ENCODE measurements around the gene CTSS. TPM values are rescaled to one million over a fixed set of nuclear protein-coding genes. Genes with fewer than 3 reads are reported as not detected.

The CTSS gene
- total RNA-seq, result 100 to 1,000 TPM in 3 of 4 donors, 10 to 100 TPM in 1; 72.2 to 903 (median 174) TPM

DNA sequence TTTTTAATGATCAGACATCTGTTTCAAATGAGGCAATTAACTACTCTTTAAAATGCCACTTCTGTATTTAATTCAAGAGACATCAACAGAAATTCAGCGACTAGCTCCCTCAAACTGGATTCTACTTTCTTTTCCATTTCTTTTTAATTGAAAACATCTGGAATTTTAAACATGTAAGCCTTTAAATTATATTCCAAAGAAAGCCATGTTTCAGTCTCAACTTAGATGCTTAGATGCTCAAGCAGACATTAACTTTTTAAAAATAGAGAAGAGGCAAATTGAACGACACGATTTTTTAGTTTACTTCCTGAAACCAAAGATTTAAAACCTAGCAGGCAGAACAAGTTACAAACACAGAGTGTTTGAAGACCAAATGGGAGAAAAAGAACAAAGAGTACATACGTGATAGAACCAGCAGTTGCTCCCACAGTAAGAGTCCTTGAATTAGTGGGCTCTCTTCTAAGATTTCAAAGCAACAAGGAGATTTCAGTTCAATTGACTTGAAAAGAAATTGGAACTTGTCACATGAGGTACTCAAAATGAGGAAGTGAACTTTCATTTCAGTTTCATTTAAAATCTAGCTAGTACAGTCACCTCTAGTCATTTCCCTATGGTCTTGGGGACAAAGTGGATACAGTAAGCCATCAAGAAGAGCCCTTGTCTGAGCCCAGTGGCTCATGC lies at the start of gene CTSS:
TSS of gene CTSS (minus strand) at position 483 of the 681 bp plus-strand sequence. CDS start 1,015 bp downstream, outside the sequence.
- TF ChIP-seq, protein P1, sequence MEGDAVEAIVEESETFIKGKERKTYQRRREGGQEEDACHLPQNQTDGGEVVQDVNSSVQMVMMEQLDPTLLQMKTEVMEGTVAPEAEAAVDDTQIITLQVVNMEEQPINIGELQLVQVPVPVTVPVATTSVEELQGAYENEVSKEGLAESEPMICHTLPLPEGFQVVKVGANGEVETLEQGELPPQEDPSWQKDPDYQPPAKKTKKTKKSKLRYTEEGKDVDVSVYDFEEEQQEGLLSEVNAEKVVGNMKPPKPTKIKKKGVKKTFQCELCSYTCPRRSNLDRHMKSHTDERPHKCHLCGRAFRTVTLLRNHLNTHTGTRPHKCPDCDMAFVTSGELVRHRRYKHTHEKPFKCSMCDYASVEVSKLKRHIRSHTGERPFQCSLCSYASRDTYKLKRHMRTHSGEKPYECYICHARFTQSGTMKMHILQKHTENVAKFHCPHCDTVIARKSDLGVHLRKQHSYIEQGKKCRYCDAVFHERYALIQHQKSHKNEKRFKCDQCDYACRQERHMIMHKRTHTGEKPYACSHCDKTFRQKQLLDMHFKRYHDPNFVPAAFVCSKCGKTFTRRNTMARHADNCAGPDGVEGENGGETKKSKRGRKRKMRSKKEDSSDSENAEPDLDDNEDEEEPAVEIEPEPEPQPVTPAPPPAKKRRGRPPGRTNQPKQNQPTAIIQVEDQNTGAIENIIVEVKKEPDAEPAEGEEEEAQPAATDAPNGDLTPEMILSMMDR (IDR thresholded peaks at IDR 0.05; ENCODE audit: low read depth), result no peak

DNA sequence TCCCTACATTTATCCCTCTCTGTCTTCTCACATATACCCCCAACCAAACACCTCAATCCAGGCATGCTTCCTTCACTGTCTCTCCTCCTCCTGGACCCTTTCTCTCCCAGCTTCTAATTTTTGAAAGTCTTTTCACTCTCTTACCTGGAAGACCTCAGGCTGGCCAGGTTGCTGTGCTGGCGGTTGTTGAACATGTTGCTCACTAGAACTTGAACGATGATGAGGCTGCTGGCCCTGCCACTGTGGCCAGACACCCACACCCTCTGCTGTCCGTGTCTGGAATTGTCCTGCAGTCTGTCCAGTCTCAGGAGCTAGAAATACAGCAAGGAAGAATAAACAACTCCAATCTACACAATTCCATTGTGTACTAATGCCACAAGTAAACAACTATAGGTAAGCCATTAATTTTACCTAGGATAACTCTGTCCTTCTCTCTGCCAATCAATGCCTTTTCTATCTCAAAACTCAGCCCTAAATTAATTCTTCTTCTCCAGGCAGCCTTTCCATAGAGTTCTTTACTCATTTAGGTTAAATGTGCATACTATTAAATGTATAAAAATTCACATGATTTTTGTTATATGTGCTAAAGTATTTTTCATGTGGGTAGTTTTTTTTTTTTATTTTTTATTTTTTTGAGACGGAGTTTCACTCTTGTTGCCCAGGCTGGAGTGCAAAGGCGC lies 47.6 kb upstream of the CTSS start:
- TF ChIP-seq, protein P1 (IDR thresholded peaks at IDR 0.05; ENCODE audit: low read depth), result no peak

DNA sequence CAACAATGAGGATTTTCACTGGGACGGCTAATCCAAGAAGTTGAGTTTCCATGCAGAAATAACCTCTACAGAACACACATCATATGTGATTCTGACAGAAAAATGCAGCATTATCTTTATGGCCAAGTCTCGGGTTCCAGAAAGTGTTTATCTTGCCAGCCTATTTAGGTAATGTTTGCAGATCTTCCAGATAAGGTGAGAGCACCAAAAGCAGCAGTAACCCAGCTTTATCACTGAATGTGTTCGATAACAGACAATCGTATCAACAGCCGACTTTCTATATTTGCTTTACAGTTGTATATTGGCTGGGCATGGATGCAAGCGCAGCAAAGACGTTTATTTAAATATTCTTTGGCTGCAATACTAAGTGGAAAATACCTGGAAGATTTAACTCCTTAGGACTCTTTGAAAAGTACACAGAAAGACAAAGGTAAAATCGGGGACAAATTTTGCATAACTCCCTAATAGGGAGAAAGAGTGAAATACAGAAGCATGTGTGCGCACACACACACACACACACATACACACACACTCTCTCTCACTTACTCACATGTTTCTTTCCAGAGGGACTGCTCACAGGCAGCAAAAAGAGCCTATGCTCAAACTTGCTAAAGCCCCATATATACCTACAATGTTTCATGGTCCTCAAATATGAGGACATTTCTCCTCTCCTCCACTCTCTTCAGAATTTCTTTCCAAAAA lies 45.5 kb upstream of the CTSS start:
- TF ChIP-seq, protein P1 (IDR thresholded peaks at IDR 0.05; ENCODE audit: low read depth), result no peak

DNA sequence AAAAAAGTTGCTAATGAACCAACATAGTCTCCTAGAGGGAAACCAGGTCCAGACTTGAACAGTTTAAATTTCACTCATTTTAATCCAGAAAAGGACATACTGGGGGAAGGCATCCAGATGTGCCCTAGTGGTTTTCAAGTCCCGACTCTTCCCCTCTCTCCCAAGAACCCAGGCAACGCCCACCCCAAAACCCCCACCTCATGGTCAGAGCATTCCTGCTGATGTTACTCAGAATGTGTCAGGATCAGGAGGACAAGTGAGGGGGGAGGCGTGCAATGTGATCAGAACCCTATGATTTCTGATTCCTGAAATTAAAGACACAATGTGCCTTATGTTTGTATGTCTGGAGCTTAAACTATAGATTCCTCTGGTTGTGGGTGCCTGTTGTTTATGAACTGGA lies 44.1 kb upstream of the CTSS start:
- TF ChIP-seq, protein P1 (IDR thresholded peaks at IDR 0.05; ENCODE audit: low read depth), result no peak

DNA sequence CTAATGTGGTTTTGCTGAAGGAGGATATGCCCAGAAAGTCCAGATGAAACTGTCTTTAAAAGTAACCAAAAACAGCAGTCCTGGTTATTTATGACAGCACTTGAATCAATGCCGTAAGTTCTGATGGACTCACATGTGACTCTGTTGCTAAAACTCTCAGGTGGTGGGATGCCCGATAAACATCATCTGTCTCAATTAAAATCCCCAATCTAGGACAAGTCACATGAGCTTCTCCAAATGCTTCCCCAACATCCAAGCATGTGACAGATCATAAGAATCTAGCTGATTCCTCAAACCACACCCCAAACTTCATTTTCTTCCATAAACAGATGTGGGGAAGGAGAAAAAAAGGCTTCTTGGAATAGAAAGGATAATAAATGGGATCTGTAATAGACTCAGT lies 43.3 kb upstream of the CTSS start:
- TF ChIP-seq, protein P1 (IDR thresholded peaks at IDR 0.05; ENCODE audit: low read depth), result no peak

DNA sequence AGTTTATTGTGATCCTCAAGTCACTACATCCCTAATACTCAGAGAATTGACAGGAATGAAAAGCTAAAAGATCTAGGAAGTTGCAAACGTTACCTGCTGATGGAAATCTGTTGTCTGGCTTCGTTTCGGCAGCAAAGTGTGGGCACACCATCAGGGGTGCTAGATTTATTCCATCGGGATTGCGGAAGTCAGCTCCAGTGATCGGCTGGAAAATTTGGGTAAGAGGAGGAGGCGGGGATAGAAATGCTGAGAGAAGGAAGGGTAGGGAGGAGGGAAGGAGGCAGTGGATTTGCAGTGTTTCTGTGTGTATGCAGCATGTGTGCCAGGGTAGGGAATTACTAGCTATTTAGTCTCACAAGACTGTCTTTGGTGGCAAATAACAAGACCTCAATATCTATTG lies 42.5 kb upstream of the CTSS start, which contains the start of gene CTSK:
TSS of gene CTSK (minus strand) at position 140 of the 400 bp plus-strand sequence. CDS start 1,455 bp downstream, outside the sequence.
- TF ChIP-seq, protein P1 (IDR thresholded peaks at IDR 0.05; ENCODE audit: low read depth), result no peak
